NCI-H460 (cell line): ENCODE data around the gene PDGFRB. TPM values are rescaled to one million over a fixed set of nuclear protein-coding genes. Genes with fewer than 3 reads are reported as not detected.

Experiments used
- DNase-seq: peaks from one replicate; pipeline ENCODE4 v3.0.0-alpha.2; 2016; ENCODE audit warnings: low read depth; ENCODE audit errors: extremely low read depth
- small RNA-seq, 2 experiments: library from RNA; depleted of rRNA; stranded (forward); fragments of <200 nt; gene quantifications; one replicate each; pipeline ENCODE3, GENCODE V24; 2014
- total RNA-seq: library from RNA; depleted of rRNA; stranded (reverse); fragments of >200 nt; shearing (Covaris generic); gene quantifications from 2 replicates; pipeline ENCODE4 v1.2.3, GENCODE V29; 2014; rRNA removed

PDGFRB gene
- total RNA-seq, 1 experiment from 2014 or later: 2.4 TPM

DNA sequence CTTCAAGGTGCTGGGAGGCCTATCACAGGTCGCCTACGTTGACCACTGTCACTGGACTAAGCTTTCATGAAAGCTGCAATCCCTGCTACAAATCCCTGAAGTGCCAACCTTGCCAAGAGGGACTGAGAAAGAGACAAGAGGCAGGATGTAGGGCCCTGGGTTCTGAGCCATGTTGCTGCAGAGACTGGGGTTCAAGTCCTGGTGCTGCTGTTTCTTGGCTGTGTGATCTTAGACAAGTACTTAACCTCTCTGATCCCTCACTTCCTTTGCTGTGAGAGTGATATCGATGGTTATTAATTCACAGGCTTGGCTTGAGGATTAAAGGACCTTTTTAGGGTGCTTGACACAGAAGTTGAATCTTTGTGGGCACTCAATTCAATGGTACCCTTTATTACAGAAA, 84.8 kb downstream of the PDGFRB start:
- no peak for DNase-seq

DNA sequence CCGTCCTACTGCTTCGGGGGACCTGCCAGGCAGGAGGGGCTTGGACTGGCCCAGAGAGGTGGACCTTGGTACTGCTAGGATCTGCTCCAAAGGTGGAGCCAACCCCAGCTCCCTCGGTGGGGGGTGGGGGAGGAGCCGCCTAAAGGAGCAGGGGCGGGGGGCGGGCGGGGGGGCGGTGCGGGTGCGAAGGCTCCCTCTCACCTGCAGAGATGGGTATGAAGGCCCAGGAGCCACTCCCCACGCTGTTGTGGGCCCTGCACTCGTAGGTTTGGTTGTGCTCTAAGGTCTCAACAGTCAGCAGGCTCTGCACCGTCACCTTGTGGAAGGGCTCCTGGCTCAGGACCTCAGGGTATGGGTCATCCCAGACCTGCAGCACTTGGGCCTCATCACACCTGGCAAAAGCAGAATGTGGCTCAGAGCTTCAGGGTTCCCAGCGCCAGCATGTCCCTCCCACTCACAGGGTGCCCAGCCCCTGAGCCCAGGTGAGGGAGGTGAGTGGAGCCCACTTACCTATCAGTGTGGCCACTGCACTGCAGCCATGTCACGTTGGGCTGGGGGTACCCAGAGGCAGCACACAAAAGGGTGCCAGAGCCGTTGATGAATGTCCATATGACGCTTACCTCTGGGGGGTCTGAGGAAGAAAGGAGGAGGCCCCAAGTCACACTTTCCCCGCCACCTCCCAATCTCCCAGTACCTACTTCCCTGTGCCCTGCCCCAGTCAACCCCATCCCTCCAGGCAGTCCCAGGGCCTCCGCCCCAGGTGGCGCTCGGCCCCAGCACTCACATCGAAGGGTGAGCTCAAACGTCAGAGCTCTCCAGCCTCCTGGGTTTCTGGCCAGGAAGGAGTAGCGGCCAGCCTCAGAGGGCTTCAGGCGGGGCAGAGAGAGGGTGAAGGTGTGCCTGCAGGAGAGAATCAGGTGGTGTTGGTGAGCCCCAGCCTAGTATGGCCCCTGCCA, 85.7 kb downstream of the PDGFRB start:
- DNase-seq: no peak

DNA sequence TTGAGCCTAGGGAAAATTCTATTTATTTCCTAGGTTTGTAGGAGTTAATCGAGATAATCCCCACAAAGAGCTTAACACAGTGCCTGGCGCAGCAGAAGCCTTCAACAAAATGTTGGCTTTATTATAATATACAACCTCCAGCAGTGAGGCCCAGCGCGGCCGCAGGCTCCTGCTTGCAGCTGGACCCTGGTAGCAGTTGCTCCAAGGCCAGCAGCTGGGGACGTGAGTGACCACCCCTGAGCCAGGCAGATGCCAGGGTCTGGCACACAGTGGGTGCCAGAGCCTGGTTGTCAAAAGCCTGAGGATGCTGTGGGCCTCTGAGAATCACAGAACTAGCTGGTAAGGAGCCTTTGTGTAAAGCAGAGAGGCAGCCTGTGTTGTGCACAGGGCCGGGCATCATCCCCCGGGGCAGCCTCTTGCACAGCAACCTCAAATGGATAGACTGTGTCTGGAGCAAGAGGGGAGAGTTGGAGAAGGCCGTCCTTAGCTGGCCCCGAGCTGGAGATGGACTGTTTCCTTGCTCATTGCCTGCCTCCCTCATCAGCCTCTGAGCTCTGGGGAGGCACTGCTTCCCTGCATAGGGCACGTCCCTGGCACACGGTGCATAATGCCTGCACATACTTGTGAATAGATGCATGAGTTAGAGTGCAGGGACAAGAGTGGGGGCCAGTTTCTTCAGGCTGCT, 86.5 kb downstream of the PDGFRB start:
- DNase-seq: no peak

- DNase-seq: no peak
These were observed 87.2 kb downstream of the PDGFRB start for GRCh38 chr5:150068472-150068871.

DNA sequence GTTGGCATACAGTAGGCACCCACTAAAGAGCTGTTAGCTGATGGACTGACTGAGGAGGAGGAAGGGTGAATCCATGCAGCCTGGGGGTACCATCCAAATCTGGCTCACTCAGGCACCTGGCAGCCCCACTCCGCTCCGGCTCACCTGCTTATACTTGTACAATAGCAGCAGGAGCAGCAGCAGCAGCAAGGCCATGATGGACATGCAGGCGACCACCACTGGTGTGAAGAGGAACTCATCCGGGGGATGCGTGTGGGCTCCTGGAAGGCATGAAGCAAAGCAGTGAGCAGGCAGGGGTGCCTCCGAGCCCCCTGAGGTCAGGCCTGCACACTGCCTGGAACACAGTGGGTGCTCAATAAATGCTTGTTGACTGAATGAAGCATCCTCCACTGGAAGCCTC, 87.6 kb downstream of the PDGFRB start:
- DNase-seq: no peak

DNA sequence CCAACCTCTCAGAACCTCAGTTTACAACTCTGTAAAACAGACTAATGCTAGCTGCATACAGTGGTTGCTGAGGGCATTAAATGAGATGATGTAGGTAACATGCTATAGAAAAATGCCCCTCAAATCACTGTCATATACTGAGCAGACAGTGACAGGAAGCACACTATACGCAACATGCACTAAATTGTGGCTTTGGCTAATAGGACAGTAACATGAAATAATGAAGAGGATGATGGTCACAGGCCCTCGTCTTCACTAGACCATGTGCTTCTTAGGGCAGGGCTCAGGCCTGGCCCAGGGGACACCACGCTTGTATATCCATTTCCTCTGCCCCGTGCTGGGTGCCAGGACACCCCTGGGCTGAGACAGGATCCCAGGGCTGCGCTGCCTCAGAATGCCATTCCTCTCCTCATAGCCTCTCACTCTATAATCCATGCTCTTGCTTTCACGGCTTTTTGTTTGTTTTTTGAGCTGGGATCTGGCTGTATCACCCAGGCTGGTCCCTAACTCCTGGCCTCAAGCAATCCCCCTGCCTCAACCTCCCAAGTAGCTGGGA, 88.2 kb downstream of the PDGFRB start:
- no peak for DNase-seq

GRCh38 chr5:150066901-150067396, 88.7 kb downstream of the PDGFRB start:
- DNase-seq: no peak

GRCh38 chr5:150066436-150066835, 89.2 kb downstream of the PDGFRB start:
- DNase-seq: no peak

DNA sequence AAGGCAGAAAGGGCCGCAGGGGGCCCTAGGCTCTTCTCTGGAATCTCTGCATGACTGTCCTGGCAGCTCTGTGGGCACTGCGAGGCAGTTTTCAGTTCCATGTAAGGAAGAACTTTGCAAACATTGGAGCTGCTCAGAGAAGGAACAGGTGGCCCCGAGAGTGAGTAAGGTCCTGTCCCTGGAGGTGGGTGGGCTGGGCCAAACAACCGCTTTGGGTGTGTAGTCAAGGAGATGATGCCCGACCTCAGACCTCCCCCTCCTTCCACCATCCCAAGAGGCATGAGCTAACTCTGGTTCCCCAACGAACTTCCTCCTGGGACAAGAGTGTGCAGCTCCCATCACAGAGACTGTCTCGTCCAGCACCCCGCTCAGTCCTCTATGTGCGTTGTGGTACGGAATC, 89.8 kb downstream of the PDGFRB start:
- no peak for DNase-seq

DNA sequence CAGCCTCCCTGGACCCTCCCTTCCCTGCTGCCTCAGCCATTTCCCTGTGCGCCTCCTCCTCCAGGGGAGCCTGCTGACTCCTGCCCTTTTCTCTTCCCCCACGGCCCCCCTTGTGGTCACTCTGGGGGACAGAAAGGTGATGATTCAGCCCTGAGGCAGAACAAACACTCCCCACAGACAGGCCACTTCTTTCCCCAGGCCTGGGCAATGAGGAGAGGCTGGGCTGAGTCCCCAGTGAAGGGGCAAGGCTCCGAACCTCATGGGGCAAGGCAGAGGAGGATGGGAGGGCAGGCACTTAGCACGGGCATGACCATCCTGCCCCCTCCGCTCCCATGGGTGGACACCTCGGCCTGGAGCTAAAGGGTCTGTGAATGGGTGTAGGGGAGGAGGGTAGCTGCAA, 90.3 kb downstream of the PDGFRB start:
- DNase-seq: no peak

DNA sequence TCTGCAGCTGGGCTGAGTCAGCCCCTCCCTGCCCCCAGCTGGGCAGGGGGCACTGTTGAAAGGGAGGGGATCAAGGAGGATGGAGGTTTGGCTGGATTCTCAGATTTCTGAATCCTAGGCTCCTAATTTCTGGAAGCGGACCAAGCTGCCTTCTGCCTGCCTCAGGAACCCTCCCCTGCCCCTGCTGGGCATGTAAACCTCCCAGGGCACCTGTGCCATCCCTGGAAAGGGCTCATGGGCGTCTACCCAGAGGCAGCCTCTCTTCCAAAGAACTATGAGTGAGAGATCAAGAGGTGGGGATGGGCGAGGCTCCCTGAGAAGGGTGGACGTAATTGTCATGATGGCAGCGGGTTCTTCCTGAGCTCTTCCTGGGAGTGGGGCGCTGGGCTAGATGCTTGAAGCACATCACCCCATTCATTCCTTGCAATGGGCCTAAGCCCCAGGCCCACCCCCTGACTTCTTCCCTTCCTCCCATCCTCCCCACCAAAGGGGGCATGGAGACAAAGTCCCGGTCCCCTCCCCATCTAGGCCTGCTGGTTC, 90.9 kb downstream of the PDGFRB start:
- no peak for DNase-seq

Small RNA genes lying within 50 kb of the gene (small RNA-seq; reads per million reads assigned to genes)
- gene RF00019: 0 reads per million in 2 experiments

Other genes starting within 250 kb of the PDGFRB start
- 0.02 TPM in 1 of 2 replicates, not detected in the other for gene PDE6A, start 211.1 kb downstream of the PDGFRB start, total RNA-seq
- 25.6 and 29.5 TPM in 2 replicates for gene SLC26A2, start 195.1 kb downstream of the PDGFRB start, total RNA-seq
- 9.1 and 9.3 TPM in 2 replicates for gene TIGD6, start 155.2 kb downstream of the PDGFRB start, total RNA-seq
- gene HMGXB3, start 155.1 kb downstream of the PDGFRB start, total RNA-seq: 33.7 and 36.4 TPM in 2 replicates
- gene CSF1R, start 69.3 kb downstream of the PDGFRB start, total RNA-seq: not detected in 2 replicates
- not detected in 2 replicates for gene CDX1, start 10.9 kb upstream of the PDGFRB start, total RNA-seq
- gene SLC6A7, start 34.2 kb upstream of the PDGFRB start, total RNA-seq: 1.6 TPM in 2 replicates
- not detected in 2 replicates for gene CAMK2A, start 133.9 kb upstream of the PDGFRB start, total RNA-seq
- gene ARSI, start 147.1 kb upstream of the PDGFRB start, total RNA-seq: 0.06 and 0.22 TPM in 2 replicates
- 39.9 and 46.4 TPM in 2 replicates for gene TCOF1, start 201.9 kb upstream of the PDGFRB start, total RNA-seq